HAP-1 (cell line): ENCODE data around the gene RASA3.
A peak's percentile ranks its signal among the peaks of the same experiment; 100 is the strongest.

Source experiments
- DNase-seq, 2 experiments: peaks; one replicate each; pipeline ENCODE4 v3.0.0-alpha.2; 2016 to 2020; ENCODE audit warnings: low spot score in 2 of 2
- H3K27me3 ChIP-seq: fragments of 250-450 bp; sonication (Bioruptor Pico); 2 replicates; pipeline ENCODE4 v1.5.1; 2020; ENCODE audit warnings: low read depth, mild to moderate bottlenecking, moderate library complexity
- H3K36me3 ChIP-seq: fragments of 250-450 bp; sonication (Bioruptor Pico); replicated peaks from 2 replicates; pipeline ENCODE4 v1.5.1; 2020; ENCODE audit warnings: mild to moderate bottlenecking
- H3K4me1 ChIP-seq: fragments of 250-450 bp; sonication (Bioruptor Pico); 2 replicates; pipeline ENCODE4 v1.5.1; 2020; ENCODE audit warnings: mild to moderate bottlenecking
- H3K4me3 ChIP-seq: fragments of 250-450 bp; sonication (Bioruptor Pico); 2 replicates; pipeline ENCODE4 v1.5.1; 2020; ENCODE audit warnings: mild to moderate bottlenecking, moderate library complexity
- H3K9me3 ChIP-seq: fragments of 250-450 bp; sonication (Bioruptor Pico); 2 replicates; pipeline ENCODE4 v1.5.1; 2020; ENCODE audit warnings: mild to moderate bottlenecking, moderate library complexity
- in situ Hi-C: fragments of 300-500 bp; cut with MboI; formaldehyde crosslinking; loops from 3 replicates; pipeline ENCODE4 v1.14.3; 2020; ENCODE audit warnings: low sequenced_read_pairs, inconsistent platforms, mixed read lengths

The RASA3 gene

GRCh38 chr13:114062341-114062740, 70.1 kb downstream of the RASA3 start:
- in situ Hi-C loops = no loop called here
- H3K27me3 ChIP-seq = no peaks in the 10 kb centered on the region

DNA sequence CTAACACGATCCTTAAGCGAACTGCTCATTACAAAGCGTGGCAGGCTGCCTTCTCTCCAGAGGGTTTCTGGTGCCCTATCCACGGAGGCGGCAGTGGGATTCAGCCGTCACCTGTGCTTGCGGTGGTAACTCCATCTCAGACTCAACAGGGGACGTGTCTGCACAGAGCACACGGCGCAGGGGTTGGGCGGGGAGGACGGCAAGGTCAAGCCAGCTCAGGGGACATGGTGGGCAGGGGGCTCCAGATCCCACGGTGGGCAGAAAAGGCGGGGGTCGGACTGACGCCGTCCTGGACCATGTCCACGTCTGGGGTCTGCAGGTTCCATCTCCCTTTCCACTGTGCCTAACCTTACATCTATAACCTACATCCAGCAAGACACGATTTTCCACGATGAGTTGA, 70.7 kb downstream of the RASA3 start:
- no peak for DNase-seq
- in situ Hi-C loops = no loop called here
- Histone ChIP-seq H3K4me1 (peaks cover 11% of the 10 kb centered on the region), H3K36me3 (no peaks in the 10 kb centered on the region), H3K9me3 (no peaks in the 10 kb centered on the region), H3K27me3 (no peaks in the 10 kb centered on the region), H3K4me3 (no peak overlapping the region)

More at GRCh38 chr13:114062341-114062740, 70.1 kb downstream of the RASA3 start:
- Histone ChIP-seq H3K4me3 (no peak overlapping the region), H3K36me3 (no peaks in the 10 kb centered on the region), H3K4me1 (peaks cover 11% of the 10 kb centered on the region), H3K9me3 (no peaks in the 10 kb centered on the region)
- DNase-seq = no peak

- H3K9me3 ChIP-seq = no peaks in the 10 kb centered on the region
- no peaks in the 10 kb centered on the region for H3K27me3 ChIP-seq
- H3K4me1 ChIP-seq = peaks cover 11% of the 10 kb centered on the region
- no peaks in the 10 kb centered on the region for H3K36me3 ChIP-seq
- no peak for DNase-seq
- in situ Hi-C loops = no loop called here
- no peak overlapping the region for H3K4me3 ChIP-seq
These were observed 71.4 kb downstream of the RASA3 start for GRCh38 chr13:114061047-114061446.

- H3K4me1 ChIP-seq = peaks cover 11% of the 10 kb centered on the region
- no peaks in the 10 kb centered on the region for H3K9me3 ChIP-seq
- no peak overlapping the region for H3K4me3 ChIP-seq
- no peaks in the 10 kb centered on the region for H3K27me3 ChIP-seq
- in situ Hi-C loops = no loop called here
- no peaks in the 10 kb centered on the region for H3K36me3 ChIP-seq
- DNase-seq = no peak
These were observed 72.2 kb downstream of the RASA3 start for GRCh38 chr13:114059946-114060860.

DNA sequence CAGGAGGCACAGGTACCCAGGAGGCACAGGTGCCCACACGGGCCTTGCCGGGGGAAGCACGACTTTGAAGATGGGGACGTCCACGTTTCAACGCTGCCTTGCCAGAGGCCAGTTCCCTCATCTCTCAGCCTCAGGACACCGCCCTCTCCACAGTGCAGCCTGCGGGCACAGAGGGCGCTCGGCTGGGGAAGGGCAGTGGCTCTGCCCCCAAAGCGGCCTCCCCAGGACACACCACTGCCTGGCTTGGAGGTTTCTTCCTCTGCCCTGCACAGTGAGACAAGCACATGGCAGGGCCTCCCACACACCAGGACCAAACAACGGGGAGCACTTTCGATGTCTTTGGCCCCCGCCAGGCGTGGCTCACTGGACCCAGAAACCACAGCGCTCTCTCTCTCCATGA, 73.0 kb downstream of the RASA3 start:
- Histone ChIP-seq H3K27me3 (no peaks in the 10 kb centered on the region), H3K9me3 (no peaks in the 10 kb centered on the region), H3K4me1 (peaks cover 3% of the 10 kb centered on the region), H3K36me3 (no peaks in the 10 kb centered on the region), H3K4me3 (no peak overlapping the region)
- in situ Hi-C loops = no loop called here
- no peak for DNase-seq

DNA sequence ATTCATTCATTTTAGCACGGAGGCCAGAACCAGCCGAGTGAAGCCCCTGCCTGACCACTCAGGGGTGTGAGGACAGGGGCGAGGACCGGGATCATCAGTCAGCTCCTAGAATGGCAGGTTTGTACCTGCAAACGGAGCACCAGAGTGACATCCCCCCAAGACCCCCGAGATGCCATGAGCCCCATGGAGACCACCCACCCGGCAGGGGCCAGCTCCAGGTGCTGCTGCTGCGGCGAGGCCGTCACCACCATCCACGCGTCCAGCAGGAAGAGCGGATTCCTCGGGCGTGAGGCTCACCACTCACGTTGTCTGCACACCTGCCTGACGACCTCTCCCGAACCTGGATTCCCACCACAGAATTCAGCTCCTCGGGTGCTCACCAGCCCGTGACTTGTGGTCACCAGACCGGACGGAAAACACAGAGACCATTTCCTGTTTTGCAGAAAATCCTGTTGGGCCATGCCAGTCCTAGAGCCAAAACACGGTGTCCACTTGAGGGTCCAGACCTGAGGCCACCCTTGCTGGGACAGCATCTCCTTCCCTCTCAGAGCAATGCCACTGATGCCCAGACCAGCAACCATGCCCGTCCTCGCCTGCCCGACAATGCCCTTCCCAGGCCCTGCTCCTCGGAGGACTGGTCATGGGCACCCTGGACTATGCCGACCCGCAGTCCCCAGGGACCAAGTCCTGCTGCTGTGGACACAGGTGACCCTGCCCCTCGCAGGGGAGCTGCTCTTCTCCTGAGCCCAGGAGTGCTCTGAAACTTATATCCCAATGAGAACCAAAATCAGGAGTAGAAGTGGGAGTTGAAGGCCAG, 74.2 kb downstream of the RASA3 start:
- DNase-seq = no peak
- in situ Hi-C loops = no loop called here

DNA sequence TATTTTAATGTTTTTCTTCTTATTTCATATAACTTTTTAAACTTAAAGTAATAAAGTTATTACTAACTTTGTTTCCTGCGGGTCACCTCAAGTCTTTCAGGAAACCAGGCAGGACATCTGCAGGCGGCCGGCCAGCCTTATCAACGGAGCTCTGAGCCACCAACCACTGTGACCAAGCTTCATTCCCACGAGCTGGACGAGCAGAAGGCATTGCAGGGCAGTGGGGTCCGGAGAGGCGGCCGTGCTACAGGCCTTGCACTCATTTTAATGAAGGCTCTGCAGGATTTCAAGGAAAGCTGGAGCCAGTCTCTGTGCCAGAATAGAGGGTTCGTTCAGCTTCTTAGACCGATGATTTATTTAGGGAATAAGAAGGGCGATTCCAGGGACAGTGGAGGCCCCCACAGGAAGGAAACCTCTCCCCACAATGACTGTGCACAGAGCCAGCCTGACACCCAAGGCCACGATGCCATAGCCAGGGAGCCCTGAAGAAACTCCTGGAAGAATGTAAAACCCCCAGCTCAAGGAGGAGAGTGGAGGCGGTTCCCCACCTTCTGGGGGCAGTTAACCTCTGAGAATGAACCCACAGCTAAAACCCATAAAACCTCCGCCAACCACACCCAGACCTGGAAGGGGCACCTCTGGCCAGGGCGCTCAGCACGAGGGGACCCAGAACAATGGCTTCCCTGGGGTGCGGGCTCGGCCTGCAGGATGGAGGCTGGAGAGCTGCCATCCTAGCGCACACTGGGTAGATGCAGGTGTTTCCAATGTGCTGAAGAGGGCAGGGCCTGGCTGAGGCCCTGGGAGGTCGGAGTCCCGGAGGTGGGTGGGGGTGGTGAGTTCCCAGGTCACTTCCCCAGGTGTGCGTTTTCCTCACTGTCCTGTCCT, 75.0 kb downstream of the RASA3 start:
- DNase-seq = no peak
- Histone ChIP-seq H3K9me3 (no peaks in the 10 kb centered on the region), H3K36me3 (no peaks in the 10 kb centered on the region), H3K27me3 (no peaks in the 10 kb centered on the region), H3K4me3 (no peak overlapping the region), H3K4me1 (no peaks in the 10 kb centered on the region)
- in situ Hi-C loops = no loop called here

More for the DNA sequence above, 74.2 kb downstream of the RASA3 start:
- H3K36me3 ChIP-seq = no peaks in the 10 kb centered on the region
- H3K4me3 ChIP-seq = no peak overlapping the region
- H3K9me3 ChIP-seq = no peaks in the 10 kb centered on the region
- H3K27me3 ChIP-seq = no peaks in the 10 kb centered on the region
- no peaks in the 10 kb centered on the region for H3K4me1 ChIP-seq

GRCh38 chr13:114056205-114057013, 76.0 kb downstream of the RASA3 start:
- no peak overlapping the region for H3K4me3 ChIP-seq
- in situ Hi-C loops = no loop called here
- no peaks in the 10 kb centered on the region for H3K36me3 ChIP-seq
- no peaks in the 10 kb centered on the region for H3K27me3 ChIP-seq
- DNase-seq = no peak
- H3K4me1 ChIP-seq = no peaks in the 10 kb centered on the region
- no peaks in the 10 kb centered on the region for H3K9me3 ChIP-seq

- H3K36me3 ChIP-seq = no peaks in the 10 kb centered on the region
- H3K4me1 ChIP-seq = no peaks in the 10 kb centered on the region
- in situ Hi-C loops = no loop called here
- DNase-seq = no peak
- no peaks in the 10 kb centered on the region for H3K27me3 ChIP-seq
- no peaks in the 10 kb centered on the region for H3K9me3 ChIP-seq
- H3K4me3 ChIP-seq = no peak overlapping the region
These were observed 76.7 kb downstream of the RASA3 start for GRCh38 chr13:114055766-114056165.

- Histone ChIP-seq H3K27me3 (no peaks in the 10 kb centered on the region), H3K4me3 (no peak overlapping the region), H3K36me3 (no peaks in the 10 kb centered on the region), H3K9me3 (no peaks in the 10 kb centered on the region), H3K4me1 (no peaks in the 10 kb centered on the region)
- in situ Hi-C loops = no loop called here
- no peak for DNase-seq
These were observed 77.5 kb downstream of the RASA3 start for GRCh38 chr13:114054830-114055439.

- Histone ChIP-seq H3K4me1 (no peaks in the 10 kb centered on the region), H3K27me3 (no peaks in the 10 kb centered on the region), H3K9me3 (no peaks in the 10 kb centered on the region), H3K36me3 (no peaks in the 10 kb centered on the region), H3K4me3 (no peak overlapping the region)
- peak in 1 of 2 experiments; percentile 50 for DNase-seq
- in situ Hi-C loops = no loop called here
These were observed 78.2 kb downstream of the RASA3 start for GRCh38 chr13:114054264-114054663.

DNA sequence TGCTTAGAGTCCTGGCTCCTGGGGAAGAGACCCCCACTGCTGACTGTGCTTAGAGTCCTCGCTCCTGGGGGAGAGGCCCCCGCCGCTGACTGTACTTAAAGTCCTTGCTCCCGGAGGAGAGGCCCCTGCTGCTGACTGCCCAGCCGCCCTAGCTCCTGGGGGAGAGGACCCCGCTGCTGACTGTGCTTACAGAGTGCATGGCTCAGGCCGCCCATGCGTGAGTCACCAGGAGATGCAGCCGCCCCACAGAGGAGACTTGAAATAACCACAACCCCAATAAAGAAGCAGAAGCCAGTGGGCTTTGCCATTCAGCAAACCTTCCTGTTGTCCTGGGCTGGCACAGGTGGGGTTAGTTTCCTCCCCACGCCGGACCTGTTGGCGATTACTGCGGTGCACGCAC, 79.4 kb downstream of the RASA3 start:
- H3K36me3 ChIP-seq = no peaks in the 10 kb centered on the region
- DNase-seq = no peak
- H3K9me3 ChIP-seq = no peaks in the 10 kb centered on the region
- H3K27me3 ChIP-seq = no peaks in the 10 kb centered on the region
- H3K4me3 ChIP-seq = no peak overlapping the region
- in situ Hi-C loops = no loop called here
- no peaks in the 10 kb centered on the region for H3K4me1 ChIP-seq
